HepG2 (cell line): ENCODE results near the gene SLC51B.

ENCODE experiments used
- EED ChIP-seq: sonication (generic); formaldehyde crosslinking; IDR thresholded peaks from 2 replicates; pipeline ENCODE4 v1.5.0; 2020; ENCODE audit warnings: mild to moderate bottlenecking, missing genetic modification reagents
- EHMT2 ChIP-seq: fragments of 200-600 bp; sonication (generic); IDR thresholded peaks from 2 replicates; pipeline ENCODE4 v1.7.0; 2017; ENCODE audit warnings: antibody characterized with exemption, low read depth, low read length, borderline replicate concordance
- HMG20B ChIP-seq: conservative IDR thresholded peaks from 2 replicates; pipeline ENCODE4 v1.6.1; 2016; ENCODE audit warnings: missing genetic modification reagents, missing compliant biosample characterization
- HNF4A ChIP-seq: sonication (generic); formaldehyde crosslinking; IDR thresholded peaks from 2 replicates; pipeline ENCODE4 v1.4.0; 2020; ENCODE audit warnings: missing genetic modification reagents
- HNRNPH1 ChIP-seq: fragments of 200-400 bp; formaldehyde crosslinking; optimal IDR thresholded peaks from 2 replicates; pipeline ENCODE3; 2017; ENCODE audit warnings: mild to moderate bottlenecking, low read depth, low read length
- MAFF ChIP-seq: IDR thresholded peaks from 2 replicates; pipeline ENCODE4 v1.6.1; 2011; ENCODE audit warnings: low read depth, low read length, improper control_type of control experiment
- NR2F6 ChIP-seq, 2 experiments: IDR thresholded peaks; 2 replicates each; pipeline ENCODE4 v1.6.1; 2016; ENCODE audit warnings: antibody characterized with exemption in 1 of 2, mild to moderate bottlenecking in 1 of 2
- SRF ChIP-seq: IDR thresholded peaks from 2 replicates; pipeline ENCODE4 v1.6.1; 2011; ENCODE audit warnings: mild to moderate bottlenecking, low read depth, low read length, moderate library complexity
- STAT5B ChIP-seq: sonication (generic); formaldehyde crosslinking; IDR thresholded peaks from 2 replicates; pipeline ENCODE4 v1.4.0; 2020; ENCODE audit warnings: missing genetic modification reagents
- TARDBP ChIP-seq: sonication (generic); formaldehyde crosslinking; IDR thresholded peaks from 2 replicates; pipeline ENCODE4 v1.8.0; 2022; ENCODE audit warnings: mild to moderate bottlenecking, missing genetic modification reagents
- TF ChIP-seq, protein P1 (sequence below): sonication (generic); formaldehyde crosslinking; IDR thresholded peaks from 2 replicates; pipeline ENCODE4 v1.9.0; 2021; ENCODE audit warnings: missing genetic modification reagents, borderline replicate concordance
- TF ChIP-seq, protein P2 (sequence below): sonication (generic); formaldehyde crosslinking; IDR thresholded peaks from 2 replicates; pipeline ENCODE4 v1.5.0; 2020; ENCODE audit warnings: mild to moderate bottlenecking, missing genetic modification reagents, moderate library complexity
- TF ChIP-seq, protein P3 (sequence below): sonication (generic); formaldehyde crosslinking; IDR thresholded peaks from 2 replicates; pipeline ENCODE4 v1.4.0; 2020; ENCODE audit warnings: mild to moderate bottlenecking, missing genetic modification reagents
- TF ChIP-seq, protein P4 (sequence below): sonication (generic); formaldehyde crosslinking; conservative IDR thresholded peaks from 2 replicates; pipeline ENCODE4 v1.4.0; 2020; ENCODE audit warnings: missing genetic modification reagents

DNA sequence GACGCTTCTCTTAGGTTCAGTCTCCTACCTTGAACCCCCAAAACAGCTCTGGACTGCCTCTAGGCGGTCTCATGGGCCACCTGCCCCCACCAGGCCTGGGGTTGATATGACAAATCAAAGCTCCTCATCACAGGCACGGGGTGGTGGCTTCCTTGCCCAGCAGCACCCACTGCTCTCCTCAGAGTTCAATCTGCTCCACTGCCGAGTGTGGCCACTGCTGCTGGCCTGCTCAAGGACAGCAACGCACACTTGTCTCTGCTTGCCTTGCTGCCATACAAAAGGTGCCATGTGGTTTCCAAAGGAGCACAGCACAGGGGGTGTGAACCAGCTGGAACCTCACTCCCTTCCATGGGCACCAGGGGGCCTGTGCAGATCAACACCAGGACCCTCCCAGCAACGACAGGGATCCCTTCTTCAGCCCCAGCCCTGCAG lies 41.5 kb downstream of the SLC51B start:
- TF ChIP-seq STAT5B (CRISPR knock-in tag): no peak
- no peak for TF ChIP-seq HNRNPH1
- TF ChIP-seq TARDBP (CRISPR knock-in tag): no peak
- TF ChIP-seq, protein P1, sequence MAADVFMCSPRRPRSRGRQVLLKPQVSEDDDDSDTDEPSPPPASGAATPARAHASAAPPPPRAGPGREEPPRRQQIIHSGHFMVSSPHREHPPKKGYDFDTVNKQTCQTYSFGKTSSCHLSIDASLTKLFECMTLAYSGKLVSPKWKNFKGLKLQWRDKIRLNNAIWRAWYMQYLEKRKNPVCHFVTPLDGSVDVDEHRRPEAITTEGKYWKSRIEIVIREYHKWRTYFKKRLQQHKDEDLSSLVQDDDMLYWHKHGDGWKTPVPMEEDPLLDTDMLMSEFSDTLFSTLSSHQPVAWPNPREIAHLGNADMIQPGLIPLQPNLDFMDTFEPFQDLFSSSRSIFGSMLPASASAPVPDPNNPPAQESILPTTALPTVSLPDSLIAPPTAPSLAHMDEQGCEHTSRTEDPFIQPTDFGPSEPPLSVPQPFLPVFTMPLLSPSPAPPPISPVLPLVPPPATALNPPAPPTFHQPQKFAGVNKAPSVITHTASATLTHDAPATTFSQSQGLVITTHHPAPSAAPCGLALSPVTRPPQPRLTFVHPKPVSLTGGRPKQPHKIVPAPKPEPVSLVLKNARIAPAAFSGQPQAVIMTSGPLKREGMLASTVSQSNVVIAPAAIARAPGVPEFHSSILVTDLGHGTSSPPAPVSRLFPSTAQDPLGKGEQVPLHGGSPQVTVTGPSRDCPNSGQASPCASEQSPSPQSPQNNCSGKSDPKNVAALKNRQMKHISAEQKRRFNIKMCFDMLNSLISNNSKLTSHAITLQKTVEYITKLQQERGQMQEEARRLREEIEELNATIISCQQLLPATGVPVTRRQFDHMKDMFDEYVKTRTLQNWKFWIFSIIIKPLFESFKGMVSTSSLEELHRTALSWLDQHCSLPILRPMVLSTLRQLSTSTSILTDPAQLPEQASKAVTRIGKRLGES (CRISPR knock-in tag): no peak
- TF ChIP-seq EED: no peak
- TF ChIP-seq NR2F6 (IDR thresholded peaks at IDR 0.05): no peak
- no peak for TF ChIP-seq NR2F6 (CRISPR knock-in tag; IDR thresholded peaks at IDR 0.05)
- no peak for TF ChIP-seq HMG20B (CRISPR knock-in tag)
- no peak for TF ChIP-seq EHMT2
- TF ChIP-seq, protein P2, sequence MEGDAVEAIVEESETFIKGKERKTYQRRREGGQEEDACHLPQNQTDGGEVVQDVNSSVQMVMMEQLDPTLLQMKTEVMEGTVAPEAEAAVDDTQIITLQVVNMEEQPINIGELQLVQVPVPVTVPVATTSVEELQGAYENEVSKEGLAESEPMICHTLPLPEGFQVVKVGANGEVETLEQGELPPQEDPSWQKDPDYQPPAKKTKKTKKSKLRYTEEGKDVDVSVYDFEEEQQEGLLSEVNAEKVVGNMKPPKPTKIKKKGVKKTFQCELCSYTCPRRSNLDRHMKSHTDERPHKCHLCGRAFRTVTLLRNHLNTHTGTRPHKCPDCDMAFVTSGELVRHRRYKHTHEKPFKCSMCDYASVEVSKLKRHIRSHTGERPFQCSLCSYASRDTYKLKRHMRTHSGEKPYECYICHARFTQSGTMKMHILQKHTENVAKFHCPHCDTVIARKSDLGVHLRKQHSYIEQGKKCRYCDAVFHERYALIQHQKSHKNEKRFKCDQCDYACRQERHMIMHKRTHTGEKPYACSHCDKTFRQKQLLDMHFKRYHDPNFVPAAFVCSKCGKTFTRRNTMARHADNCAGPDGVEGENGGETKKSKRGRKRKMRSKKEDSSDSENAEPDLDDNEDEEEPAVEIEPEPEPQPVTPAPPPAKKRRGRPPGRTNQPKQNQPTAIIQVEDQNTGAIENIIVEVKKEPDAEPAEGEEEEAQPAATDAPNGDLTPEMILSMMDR (CRISPR knock-in tag): no peak
- TF ChIP-seq, protein P3, sequence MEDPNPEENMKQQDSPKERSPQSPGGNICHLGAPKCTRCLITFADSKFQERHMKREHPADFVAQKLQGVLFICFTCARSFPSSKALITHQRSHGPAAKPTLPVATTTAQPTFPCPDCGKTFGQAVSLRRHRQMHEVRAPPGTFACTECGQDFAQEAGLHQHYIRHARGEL: no peak
- TF ChIP-seq, protein P4, sequence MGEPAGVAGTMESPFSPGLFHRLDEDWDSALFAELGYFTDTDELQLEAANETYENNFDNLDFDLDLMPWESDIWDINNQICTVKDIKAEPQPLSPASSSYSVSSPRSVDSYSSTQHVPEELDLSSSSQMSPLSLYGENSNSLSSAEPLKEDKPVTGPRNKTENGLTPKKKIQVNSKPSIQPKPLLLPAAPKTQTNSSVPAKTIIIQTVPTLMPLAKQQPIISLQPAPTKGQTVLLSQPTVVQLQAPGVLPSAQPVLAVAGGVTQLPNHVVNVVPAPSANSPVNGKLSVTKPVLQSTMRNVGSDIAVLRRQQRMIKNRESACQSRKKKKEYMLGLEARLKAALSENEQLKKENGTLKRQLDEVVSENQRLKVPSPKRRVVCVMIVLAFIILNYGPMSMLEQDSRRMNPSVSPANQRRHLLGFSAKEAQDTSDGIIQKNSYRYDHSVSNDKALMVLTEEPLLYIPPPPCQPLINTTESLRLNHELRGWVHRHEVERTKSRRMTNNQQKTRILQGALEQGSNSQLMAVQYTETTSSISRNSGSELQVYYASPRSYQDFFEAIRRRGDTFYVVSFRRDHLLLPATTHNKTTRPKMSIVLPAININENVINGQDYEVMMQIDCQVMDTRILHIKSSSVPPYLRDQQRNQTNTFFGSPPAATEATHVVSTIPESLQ: no peak
- no peak for TF ChIP-seq SRF
- no peak for TF ChIP-seq MAFF
- TF ChIP-seq HNF4A: no peak
